Mesenchymal stem cell (in vitro differentiated cells and primary cell): ENCODE data around the gene CASQ2.

Experiments
- DNase-seq: peaks from one replicate; pipeline ENCODE4 v3.0.0-alpha.2; 2013
- H2AFZ ChIP-seq: one replicate; pipeline ENCODE4 v1.6.1; 2013; ENCODE audit warnings: low read depth, mild to moderate bottlenecking, control low read depth, inconsistent platforms, low read length, moderate library complexity
- H2AK5ac ChIP-seq: 2 replicates; pipeline ENCODE4 v1.6.1; 2013; ENCODE audit warnings: low read length, moderate library complexity, mild to moderate bottlenecking, inconsistent platforms; ENCODE audit not compliant: severe bottlenecking
- H2BK120ac ChIP-seq: one replicate; pipeline ENCODE4 v1.6.1; 2013; ENCODE audit warnings: low read depth, mild to moderate bottlenecking, inconsistent platforms, low read length, moderate library complexity
- H2BK12ac ChIP-seq, 2 experiments: one replicate each; pipeline ENCODE4 v1.6.1; 2013; ENCODE audit warnings: inconsistent platforms in 2 of 2, low read length in 2 of 2, mild to moderate bottlenecking in 2 of 2, moderate library complexity in 2 of 2, control low read depth in 1 of 2
- H2BK15ac ChIP-seq: one replicate; pipeline ENCODE4 v1.6.1; 2013; ENCODE audit warnings: mild to moderate bottlenecking, low read depth, inconsistent platforms; ENCODE audit not compliant: poor library complexity, severe bottlenecking
- H2BK5ac ChIP-seq: 2 replicates; pipeline ENCODE4 v1.6.1; 2013; ENCODE audit warnings: low read depth, mild to moderate bottlenecking, low read length, control low read depth, inconsistent platforms; ENCODE audit not compliant: poor library complexity, severe bottlenecking
- H3K14ac ChIP-seq, 2 experiments: one replicate each; pipeline ENCODE4 v1.6.1; 2013; ENCODE audit warnings: inconsistent platforms in 2 of 2, low read length in 2 of 2, control low read depth in 1 of 2, mild to moderate bottlenecking in 1 of 2, moderate library complexity in 1 of 2
- H3K18ac ChIP-seq, 2 experiments: one replicate each; pipeline ENCODE4 v1.6.1; 2013; ENCODE audit warnings: inconsistent platforms in 2 of 2, low read length in 2 of 2, control low read depth in 1 of 2, low read depth in 1 of 2, mild to moderate bottlenecking in 1 of 2
- H3K23ac ChIP-seq, 2 experiments: one replicate each; pipeline ENCODE4 v1.6.1; 2013; ENCODE audit warnings: inconsistent platforms in 2 of 2, low read length in 2 of 2, mild to moderate bottlenecking in 2 of 2, moderate library complexity in 2 of 2, control low read depth in 1 of 2
- H3K27ac ChIP-seq: 2 replicates; pipeline ENCODE4 v1.5.1; 2013; ENCODE audit warnings: mild to moderate bottlenecking, moderate library complexity, low read length, control low read depth, inconsistent platforms; ENCODE audit not compliant: poor library complexity, severe bottlenecking
- H3K27me3 ChIP-seq, 2 experiments: 2 replicates each; pipeline versions ENCODE4 v1.6.1 to v1.7.0; 2013; ENCODE audit warnings: low read length in 2 of 2, mild to moderate bottlenecking in 2 of 2, moderate library complexity in 2 of 2, control low read depth in 1 of 2, inconsistent platforms in 1 of 2; ENCODE audit not compliant: control insufficient read depth in 1 of 2, insufficient read depth in 1 of 2
- H3K36me3 ChIP-seq, 2 experiments: 2 replicates each; pipeline versions ENCODE4 v1.6.1 to v1.7.0; 2013; ENCODE audit warnings: low read length in 2 of 2, control low read depth in 1 of 2, inconsistent platforms in 1 of 2, low read depth in 1 of 2, mild to moderate bottlenecking in 1 of 2; ENCODE audit not compliant: insufficient read depth in 2 of 2, control insufficient read depth in 1 of 2
- H3K4ac ChIP-seq, 2 experiments: one replicate each; pipeline ENCODE4 v1.6.1; 2013; ENCODE audit warnings: inconsistent platforms in 2 of 2, low read length in 2 of 2, mild to moderate bottlenecking in 2 of 2, moderate library complexity in 2 of 2, control low read depth in 1 of 2, low read depth in 1 of 2
- H3K4me1 ChIP-seq: 2 replicates; pipeline ENCODE4 v1.6.1; 2013; ENCODE audit warnings: low read depth, low read length, control low read depth; ENCODE audit not compliant: control insufficient read depth, insufficient read depth
- H3K4me2 ChIP-seq: 2 replicates; pipeline ENCODE4 v1.6.1; 2013; ENCODE audit warnings: low read length, mild to moderate bottlenecking, inconsistent platforms; ENCODE audit not compliant: poor library complexity, severe bottlenecking
- H3K4me3 ChIP-seq, 2 experiments: 2 replicates each; pipeline versions ENCODE4 v1.5.1 to v1.7.0; 2013; ENCODE audit warnings: low read length in 2 of 2, mild to moderate bottlenecking in 2 of 2, control low read depth in 1 of 2, low read depth in 1 of 2; ENCODE audit not compliant: insufficient read depth in 1 of 2
- H3K79me1 ChIP-seq: replicated peaks from 2 replicates; pipeline ENCODE4 v1.6.1; 2013; ENCODE audit warnings: mild to moderate bottlenecking, control low read depth, low read length, inconsistent platforms; ENCODE audit not compliant: poor library complexity, severe bottlenecking
- H3K9ac ChIP-seq: 2 replicates; pipeline ENCODE4 v1.7.0; 2013; ENCODE audit warnings: mild to moderate bottlenecking, low read length, moderate library complexity
- H3K9me3 ChIP-seq: 2 replicates; pipeline ENCODE4 v1.7.0; 2013; ENCODE audit warnings: mild to moderate bottlenecking, low read length; ENCODE audit not compliant: control insufficient read depth
- H4K8ac ChIP-seq: one replicate; pipeline ENCODE4 v1.6.1; 2013; ENCODE audit warnings: inconsistent platforms, mild to moderate bottlenecking, low read length, moderate library complexity
- H4K91ac ChIP-seq: one replicate; pipeline ENCODE4 v1.6.1; 2013; ENCODE audit warnings: mild to moderate bottlenecking, low read length, inconsistent platforms
- WGBS: methylation state at CpG from one replicate; pipeline ENCODE4 v1.1.7; 2013; ENCODE audit warnings: mixed read lengths; 5-methylcytosine and 5-hydroxymethylcytosine counted together

CASQ2 gene

DNA sequence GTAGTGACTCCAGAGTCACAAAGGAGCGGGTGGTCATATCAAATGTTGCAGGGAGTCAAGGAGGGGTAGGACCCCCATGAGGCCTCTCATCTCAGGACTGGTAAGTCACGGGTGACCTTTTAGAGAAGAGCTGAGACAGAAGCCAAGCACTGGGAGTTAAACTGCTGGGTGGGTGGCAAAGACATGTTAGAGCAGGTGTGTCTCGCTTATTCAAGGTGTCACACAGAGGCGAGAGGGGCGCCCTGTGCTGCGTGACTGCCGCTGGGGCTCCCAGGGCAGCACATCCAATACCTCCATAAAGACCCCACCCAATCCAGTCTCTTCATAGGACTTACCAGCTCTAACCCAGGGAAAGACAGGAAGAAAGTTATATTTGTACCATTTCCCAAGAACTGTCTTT lies 15.2 kb downstream of the CASQ2 start:
- no peak overlapping the region for H2AFZ ChIP-seq
- no peak overlapping the region for H2BK5ac ChIP-seq
- H3K79me1 ChIP-seq = no peaks in the 10 kb centered on the region
- no peak overlapping the region for H3K4ac ChIP-seq
- no peak for DNase-seq
- 90% methylated on average over 3 of the region's 7 CpGs for WGBS
- H3K4me3 ChIP-seq = no peak overlapping the region
- H2BK15ac ChIP-seq = no peak overlapping the region
- no peak overlapping the region for H4K91ac ChIP-seq
- no peak overlapping the region for H3K18ac ChIP-seq
- no peak overlapping the region for H3K4me2 ChIP-seq
- no peak overlapping the region for H3K23ac ChIP-seq
- H4K8ac ChIP-seq = no peak overlapping the region
- peaks cover 10 to 28% of the 10 kb centered on the region in 2 experiments for H3K27me3 ChIP-seq
- H3K36me3 ChIP-seq = no peaks in the 10 kb centered on the region
- no peak overlapping the region for H2BK12ac ChIP-seq
- H2BK120ac ChIP-seq = no peak overlapping the region
- H2AK5ac ChIP-seq = no peak overlapping the region
- H3K27ac ChIP-seq = no peak overlapping the region
- no peaks in the 10 kb centered on the region for H3K9me3 ChIP-seq
- H3K14ac ChIP-seq = no peak overlapping the region
- H3K4me1 ChIP-seq = no peaks in the 10 kb centered on the region
- no peak overlapping the region for H3K9ac ChIP-seq

DNA sequence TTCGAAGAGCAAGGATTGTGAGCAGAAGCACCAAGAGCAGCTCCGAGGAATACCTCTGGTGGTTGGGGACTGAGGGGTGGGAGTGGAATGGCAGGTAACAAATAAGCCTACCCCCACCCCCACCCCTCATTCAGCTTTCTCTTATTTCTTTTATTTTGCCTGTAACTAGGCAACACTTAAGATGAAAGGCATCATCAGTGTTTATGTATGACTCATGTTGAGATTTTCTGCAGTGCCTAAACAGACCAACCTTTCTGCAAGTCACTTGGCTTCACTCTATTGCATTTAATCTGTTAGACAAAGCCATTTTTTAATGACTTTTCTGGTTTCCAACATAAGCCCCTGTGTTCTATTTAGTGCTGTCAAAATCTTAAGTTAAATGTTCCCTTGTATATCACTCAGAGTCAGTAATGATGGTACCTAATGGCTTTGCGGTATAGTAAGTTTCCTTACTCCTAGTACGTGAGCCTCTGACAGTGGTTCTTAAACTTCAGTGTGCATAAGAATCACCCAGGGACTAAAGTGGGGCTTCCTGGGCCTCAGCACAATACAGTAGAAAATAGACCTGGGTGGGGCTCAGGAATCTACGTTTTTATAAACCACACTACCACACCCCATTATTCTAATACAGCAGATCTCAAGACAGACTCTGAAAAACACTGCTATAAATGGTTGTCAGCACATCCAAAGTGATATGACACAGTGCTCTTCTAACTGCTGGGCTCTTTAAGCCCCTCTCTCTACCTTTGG lies 19.9 kb downstream of the CASQ2 start:
- Histone ChIP-seq H3K79me1 (no peaks in the 10 kb centered on the region), H4K8ac (no peak overlapping the region), H2BK12ac (no peak overlapping the region)

DNA sequence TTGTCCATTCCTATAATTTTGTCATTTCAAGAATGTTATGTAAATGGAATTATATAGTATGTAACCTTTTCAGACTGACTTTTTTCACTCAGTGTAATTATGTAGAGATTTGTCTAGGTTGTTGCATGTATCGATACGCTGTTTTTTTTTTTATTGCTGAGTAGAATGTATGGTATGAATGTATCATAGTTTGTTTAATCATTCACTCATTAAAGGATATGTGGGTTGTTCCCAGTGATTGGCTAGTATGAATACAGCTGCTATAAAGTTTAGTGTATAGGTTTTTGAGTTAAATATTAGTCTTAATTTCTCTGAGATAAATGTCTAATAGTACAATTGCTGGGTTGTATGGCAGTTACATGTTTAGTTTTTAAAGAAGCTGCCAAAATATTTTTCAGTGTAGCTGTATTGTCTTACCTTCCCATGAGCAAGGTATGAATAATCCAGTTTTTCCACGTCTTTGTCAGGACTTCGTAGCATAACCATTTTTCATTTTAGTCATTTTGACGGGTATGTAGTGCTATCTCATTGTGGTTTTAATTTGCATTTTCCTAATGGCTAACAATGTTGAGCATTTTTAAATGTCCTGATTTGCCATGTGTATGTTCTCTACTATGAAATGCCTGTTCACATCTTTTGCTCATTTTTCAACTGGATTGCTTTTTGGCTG lies 22.4 kb downstream of the CASQ2 start:
- Histone ChIP-seq H3K4me1 (peaks cover 1% of the 10 kb centered on the region), H2BK12ac (no peak overlapping the region), H3K23ac (no peak overlapping the region), H2BK120ac (no peak overlapping the region), H2BK5ac (no peak overlapping the region), H3K9ac (no peak overlapping the region), H4K8ac (no peak overlapping the region), H3K27ac (no peak overlapping the region), H3K9me3 (no peaks in the 10 kb centered on the region), H3K36me3 (no peaks in the 10 kb centered on the region), H3K79me1 (no peaks in the 10 kb centered on the region), H3K4me3 (no peak overlapping the region), H3K4me2 (no peak overlapping the region), H3K18ac (no peak overlapping the region), H2BK15ac (no peak overlapping the region), H4K91ac (no peak overlapping the region), H3K4ac (no peak overlapping the region), H2AFZ (no peak overlapping the region), H2AK5ac (no peak overlapping the region), H3K14ac (no peak overlapping the region), H3K27me3 (peaks cover 3 to 5% of the 10 kb centered on the region in 2 experiments)
- 91% methylated on average over 5 of the region's 5 CpGs for WGBS
- no peak for DNase-seq

More for the DNA sequence above, 19.9 kb downstream of the CASQ2 start:
- Histone ChIP-seq H3K4me2 (no peak overlapping the region), H3K23ac (no peak overlapping the region), H3K4ac (no peak overlapping the region), H3K14ac (no peak overlapping the region), H2AFZ (no peak overlapping the region), H2BK120ac (no peak overlapping the region), H3K27ac (no peak overlapping the region), H2BK15ac (no peak overlapping the region), H2BK5ac (no peak overlapping the region), H3K27me3 (peaks cover 10 to 20% of the 10 kb centered on the region in 2 experiments), H3K9ac (peak overlapping the region; percentile 71), H2AK5ac (no peak overlapping the region), H3K36me3 (no peaks in the 10 kb centered on the region), H3K4me1 (peaks cover 1% of the 10 kb centered on the region), H3K4me3 (no peak overlapping the region), H3K18ac (no peak overlapping the region), H4K91ac (no peak overlapping the region), H3K9me3 (no peaks in the 10 kb centered on the region)
- WGBS = 58% methylated on average over 3 of the region's 5 CpGs
- peak; percentile 93 for DNase-seq

DNA sequence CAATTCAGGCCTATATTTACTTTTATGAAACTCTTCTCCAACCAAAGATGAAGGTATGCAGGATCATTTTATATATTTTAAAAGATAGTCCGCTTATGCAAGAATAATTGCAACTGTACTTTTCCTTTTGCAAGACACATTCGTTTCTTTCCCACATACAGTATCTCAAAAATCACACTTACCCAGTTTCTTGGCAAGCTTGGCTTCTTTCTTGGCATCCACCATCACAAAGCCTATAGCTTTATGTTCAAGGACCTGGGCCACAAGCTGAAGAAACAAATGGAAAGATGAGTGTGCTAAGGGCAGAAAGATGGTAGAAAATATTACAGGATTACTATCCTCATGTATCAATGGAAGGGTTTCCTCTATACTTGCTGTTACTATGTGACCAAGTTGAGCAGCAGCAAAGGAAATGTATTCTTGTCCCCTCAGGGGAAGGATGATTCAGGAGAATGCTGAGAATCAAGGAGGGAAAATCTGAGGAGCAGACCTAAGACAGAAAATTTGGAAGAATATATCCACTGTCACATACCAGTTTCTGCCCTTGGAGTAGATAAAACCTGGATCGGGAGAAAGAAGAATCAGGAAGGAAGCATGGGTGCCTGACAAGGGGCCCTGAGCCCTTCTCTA lies 23.8 kb downstream of the CASQ2 start:
- H3K27ac ChIP-seq = no peak overlapping the region
- no peak overlapping the region for H3K9ac ChIP-seq
- H3K27me3 ChIP-seq = peaks cover 3 to 19% of the 10 kb centered on the region in 2 experiments
- peaks cover 1% of the 10 kb centered on the region for H3K4me1 ChIP-seq
- no peak overlapping the region for H3K4ac ChIP-seq
- H4K91ac ChIP-seq = no peak overlapping the region
- no peaks in the 10 kb centered on the region for H3K9me3 ChIP-seq
- WGBS = 86% methylated on average over 3 of the region's 3 CpGs
- no peak overlapping the region for H3K23ac ChIP-seq
- DNase-seq = no peak
- H3K79me1 ChIP-seq = no peaks in the 10 kb centered on the region
- no peak overlapping the region for H2BK5ac ChIP-seq
- H3K4me2 ChIP-seq = no peak overlapping the region
- no peaks in the 10 kb centered on the region for H3K36me3 ChIP-seq
- H2BK12ac ChIP-seq = no peak overlapping the region
- H2AK5ac ChIP-seq = no peak overlapping the region
- H4K8ac ChIP-seq = no peak overlapping the region
- H2BK15ac ChIP-seq = no peak overlapping the region
- H2AFZ ChIP-seq = no peak overlapping the region
- no peak overlapping the region for H3K14ac ChIP-seq
- no peak overlapping the region for H3K18ac ChIP-seq
- no peak overlapping the region for H2BK120ac ChIP-seq
- no peak overlapping the region for H3K4me3 ChIP-seq
